DMS79 treated with DMSO at 0.1 percent for 48 hours (cell line): ENCODE results near the gene HEATR5A.

Source experiments
- DNase-seq: peaks from one replicate; lab custom pipeline; 2025; lab: John Stamatoyannopoulos, UW

HEATR5A gene

DNA sequence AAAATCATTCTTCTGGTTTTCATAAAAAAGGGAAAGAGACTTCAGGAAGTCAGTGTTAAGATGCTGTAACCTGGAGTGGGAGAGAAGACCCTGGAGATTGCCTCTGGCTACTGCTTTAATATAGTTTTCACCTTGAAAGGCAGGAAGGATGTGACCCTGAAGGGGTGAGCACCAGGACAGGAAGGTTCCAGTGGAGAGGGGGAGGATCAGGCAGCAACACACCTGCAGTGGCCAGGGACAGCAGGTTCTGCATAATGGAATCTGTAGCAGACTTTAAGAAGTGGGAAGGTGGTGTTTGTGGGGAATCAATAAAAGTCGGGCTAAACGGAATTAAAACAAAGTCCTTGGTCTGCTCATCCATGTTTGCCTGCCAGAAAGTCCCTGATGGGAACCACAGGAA lies 6.3 kb upstream of the HEATR5A start:
- DNase-seq: no peak

DNA sequence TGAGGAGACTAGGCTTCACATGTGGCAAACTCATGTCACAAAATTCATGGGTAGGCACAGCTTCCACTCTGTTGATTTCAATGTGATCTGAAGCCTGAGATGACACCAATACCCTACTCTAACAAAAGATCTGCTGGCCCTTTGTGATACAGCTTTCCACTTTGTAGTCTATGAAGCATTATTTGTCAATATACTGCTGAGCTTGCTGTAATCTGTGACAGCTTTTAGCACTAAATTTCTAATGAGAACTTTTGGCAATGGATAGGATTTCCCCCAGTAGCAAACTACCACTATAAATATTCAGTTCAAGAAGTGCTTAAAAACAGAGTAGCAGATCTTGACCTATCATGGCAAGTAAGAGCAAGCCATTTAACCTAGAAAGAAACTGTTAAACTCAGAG lies 5.6 kb upstream of the HEATR5A start:
- no peak for DNase-seq

DNA sequence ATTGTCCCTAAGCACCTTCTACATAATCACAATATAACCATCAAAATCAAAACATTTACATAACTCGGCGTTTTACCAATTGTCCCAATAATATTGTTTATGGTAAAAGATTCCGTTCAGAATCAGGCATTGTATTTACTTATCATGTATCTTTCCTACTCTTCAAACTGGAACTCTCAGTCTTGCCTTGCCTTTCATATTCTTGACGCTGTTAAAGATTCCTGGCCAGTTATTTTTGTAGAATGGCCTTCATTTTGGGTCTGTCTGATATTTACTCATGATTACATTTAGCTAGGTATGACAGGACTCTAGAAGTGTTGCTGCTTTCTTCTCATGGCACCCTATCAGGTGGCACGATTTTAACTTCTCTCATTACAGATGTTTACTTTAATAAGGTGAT lies 850 bp upstream of the HEATR5A start:
- DNase-seq: no peak

DNA sequence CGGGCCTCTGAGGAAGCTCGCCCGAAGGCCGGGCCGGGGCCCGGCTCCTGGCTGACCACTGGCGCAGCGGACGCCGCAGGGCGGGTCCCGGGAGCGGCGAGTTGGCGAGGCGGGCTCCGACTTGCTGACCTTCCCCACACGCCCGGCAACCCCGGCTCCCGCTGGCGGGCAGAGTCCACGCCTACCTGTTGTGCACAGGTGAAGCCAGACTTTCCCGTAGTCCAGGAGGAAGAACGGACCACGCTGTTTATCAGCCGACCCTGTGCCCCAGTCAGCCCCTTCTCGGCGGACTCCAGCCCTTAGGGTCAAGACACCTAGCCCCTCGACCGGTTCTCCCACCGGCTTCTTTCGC lies 407 bp downstream of the HEATR5A start:
- peak; percentile 71 for DNase-seq

DNA sequence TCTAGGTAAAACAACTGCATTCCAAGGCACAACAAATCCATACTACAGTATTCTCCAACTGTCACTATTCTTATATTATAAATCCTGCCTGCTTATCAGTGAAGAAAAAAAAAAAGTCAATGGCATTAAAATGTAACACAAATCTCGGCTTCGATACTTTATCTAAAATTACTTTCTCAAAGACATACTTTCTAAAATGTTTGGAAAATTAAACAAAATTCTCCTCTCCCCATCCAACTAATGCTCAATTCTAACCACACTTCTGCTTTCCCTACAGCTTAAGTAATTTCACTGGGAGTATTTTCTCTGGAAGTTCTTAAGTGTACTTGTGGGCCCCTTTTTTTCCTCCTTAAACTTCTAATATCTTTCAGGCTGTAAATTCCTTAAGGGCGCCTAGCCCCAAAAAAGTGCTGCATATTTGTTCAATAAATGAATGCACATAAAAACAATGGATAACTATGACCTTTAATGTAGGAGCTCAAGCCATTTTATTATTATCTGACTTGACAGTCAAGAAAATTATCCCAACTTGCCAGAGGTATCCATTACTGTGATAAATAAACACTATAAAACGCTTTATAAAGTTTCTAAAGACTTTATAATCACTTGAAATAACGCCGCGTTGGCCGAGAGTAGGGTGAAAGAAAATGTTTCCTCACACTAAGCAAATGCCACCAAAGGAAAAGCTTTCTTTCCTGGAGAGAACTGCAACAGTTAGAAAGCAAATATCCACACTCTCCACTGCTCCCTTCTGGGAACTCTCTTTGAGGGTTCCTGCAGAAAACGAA lies 977 bp downstream of the HEATR5A start:
- DNase-seq: peak; percentile 71

DNA sequence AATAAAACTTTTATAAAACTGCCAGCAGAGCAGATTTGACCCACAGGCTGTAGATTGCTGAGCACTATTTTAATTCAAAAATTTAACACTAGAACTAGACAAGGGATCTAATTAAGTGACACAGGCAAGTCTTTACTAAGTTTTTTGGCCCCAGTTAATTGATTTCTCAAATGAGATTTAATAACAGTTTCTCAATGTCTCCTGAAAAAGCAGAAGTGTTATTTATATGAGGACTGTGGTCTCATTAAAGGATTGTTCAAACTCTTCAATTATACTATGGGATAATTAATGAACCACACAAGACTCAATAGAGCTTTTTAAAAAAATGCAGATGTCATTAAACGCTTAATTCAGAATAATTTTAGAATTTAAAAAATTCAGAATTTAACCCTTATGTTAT lies 1.9 kb downstream of the HEATR5A start:
- DNase-seq: no peak

DNA sequence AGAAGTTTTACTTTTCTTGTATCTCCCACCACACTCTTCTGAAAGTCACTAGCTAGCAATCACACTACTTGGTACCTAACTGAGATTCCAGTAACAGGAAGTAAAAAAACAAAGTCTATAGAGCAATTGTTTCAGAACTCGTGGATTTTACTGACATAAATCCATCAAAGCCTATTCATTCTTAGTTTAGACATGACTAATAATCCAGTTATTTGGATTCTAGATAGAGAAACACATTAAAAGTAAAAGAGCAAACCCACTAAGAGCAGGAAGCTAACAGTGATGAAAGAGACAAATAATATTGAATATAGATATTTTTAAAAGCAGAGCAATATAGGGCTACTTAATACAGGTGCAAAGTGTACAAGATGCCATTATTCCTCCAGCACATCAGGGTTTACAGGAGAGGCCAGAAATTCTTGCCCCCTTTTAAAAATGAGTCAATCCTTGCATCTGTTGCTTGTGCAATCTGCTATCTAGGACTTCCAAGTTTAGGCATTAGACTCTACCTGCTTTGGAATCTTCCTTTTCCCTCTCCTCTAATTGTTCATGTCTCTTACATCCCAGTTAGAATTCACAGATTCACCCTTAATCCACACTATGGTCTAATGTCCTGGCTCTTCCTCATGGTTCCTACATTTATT lies 6.0 kb downstream of the HEATR5A start:
- DNase-seq: no peak

DNA sequence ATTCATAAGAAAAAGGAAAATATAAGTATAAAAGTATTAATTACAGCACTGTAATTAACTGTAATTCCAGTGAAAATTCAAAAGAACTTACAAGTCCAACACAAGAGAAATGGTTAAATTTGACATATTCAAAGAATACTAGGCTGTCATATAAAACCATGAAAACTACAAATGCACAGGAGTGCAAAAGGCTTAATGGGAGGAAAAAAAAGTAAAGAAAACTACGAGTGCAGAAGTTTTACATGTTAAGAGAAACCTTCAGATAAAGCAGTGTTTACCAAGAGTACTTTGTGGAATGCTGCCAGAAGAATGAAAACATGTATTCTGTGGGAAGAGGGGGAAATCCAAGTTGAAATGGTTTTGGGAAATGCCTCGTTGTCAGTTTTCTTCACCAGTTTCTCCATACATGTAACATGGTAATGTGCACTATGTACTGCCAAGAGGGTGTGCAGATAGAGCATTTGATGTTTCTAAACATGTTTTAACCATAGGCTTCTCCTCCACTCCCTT lies 9.1 kb downstream of the HEATR5A start:
- DNase-seq: no peak

DNA sequence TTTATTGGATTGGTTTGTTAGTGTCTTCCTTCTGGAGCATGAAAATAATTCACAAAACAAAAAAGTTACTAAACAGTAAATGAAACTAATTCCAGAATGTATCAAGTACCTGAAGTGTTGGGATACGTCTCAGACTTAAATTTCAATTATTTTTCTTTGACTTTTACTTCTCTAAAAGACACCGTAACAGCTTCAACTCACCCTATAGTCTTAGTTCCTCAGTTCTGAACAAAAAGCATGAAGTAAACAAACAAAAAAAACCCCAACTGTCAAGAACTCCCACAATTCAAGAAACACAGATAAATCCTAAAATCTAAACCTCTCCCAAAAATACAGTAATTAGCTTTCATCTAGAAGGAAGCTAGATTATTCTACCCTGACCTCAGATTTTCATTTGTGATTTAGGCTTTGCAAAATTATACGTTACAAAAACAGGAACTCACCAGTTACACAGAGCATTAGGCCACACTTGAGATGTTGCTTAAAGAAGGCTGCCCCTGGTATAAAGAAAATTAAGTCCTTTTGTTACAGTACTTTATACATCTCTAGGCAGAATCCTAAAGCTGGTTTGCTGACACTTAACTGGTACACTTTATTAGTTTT lies 10.2 kb downstream of the HEATR5A start:
- DNase-seq: no peak

DNA sequence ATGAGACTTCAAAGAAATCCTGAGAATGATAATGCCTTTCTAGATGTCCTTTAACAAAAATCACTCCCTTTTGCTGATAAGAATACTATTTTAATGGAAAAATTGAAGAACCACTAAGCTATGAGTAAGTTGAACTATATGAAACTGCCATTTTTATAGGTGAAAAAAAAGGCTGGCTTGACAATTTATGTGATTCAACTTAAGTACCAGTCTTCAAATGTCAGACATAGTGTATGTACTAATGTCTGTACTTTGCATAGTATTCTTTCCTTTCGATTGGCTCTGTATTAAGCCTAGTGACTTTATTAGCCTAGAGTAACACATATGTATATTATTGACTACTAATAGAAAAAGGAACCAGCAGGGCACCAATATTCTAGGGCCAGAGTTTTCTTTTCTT lies 11.9 kb downstream of the HEATR5A start:
- no peak for DNase-seq

DNA sequence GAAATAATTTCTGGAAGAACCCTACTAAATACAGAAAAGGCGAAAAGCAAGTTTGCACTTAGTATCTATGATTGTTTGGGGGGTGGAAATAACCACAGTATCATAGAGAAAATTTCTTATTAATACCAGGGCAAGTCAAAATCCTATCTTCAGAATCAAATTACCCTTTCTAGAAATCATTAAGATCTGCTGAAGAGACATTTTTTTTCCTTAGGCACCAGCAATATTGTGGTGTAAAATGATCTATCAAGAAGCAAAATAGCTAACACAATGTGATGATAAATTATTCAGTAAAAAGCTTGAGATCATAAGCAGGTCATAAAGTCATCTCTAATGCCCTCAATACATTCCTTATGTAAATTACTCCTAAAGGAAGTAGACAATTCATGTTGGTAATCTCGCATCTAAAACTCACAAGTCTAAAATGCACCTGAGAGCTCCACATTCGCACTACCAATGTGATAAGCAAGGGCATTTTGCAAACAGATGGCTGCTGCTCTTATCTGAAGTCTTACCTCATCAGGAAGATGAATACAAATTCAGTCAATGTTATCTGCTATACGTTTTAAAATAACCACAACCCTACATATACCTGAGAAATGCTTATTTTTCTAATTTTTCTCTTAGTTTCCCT lies 14.6 kb downstream of the HEATR5A start:
- DNase-seq: no peak

DNA sequence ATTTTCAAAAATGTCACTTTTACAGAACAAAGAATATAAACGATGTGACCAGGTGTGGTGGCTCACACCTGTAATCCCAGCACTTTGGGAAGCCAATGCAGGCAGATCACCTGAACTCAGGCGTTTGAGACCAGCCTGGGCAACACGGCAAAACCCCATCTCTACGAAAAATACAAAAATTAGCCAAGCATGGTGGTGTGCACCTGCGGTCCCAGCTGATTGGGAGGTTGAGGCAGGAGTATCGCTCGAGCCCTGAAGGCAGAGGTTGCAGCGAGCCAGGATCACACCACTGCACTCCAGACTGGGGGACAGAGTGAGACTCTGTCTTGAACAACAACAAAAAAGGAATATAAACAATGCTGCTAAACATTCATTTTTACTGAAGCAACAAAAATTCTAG lies 15.2 kb downstream of the HEATR5A start:
- no peak for DNase-seq

DNA sequence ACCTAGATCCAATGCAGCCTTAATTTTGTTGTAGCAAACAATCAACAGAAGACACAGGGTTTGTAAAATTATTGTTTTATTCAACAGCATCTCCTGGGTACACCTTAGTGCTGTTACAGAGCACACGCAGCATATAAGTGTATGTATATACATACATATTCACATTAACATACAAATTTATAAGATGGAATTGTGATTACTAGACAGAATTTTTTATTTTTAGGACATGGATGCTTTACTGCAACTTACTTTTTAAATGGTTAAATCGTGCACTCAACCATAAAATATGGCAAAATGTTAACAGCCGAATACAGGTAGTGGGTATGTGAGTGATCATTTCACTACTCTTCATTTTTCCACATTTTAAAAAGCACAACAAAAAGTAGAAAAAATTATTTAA lies 16.6 kb downstream of the HEATR5A start:
- DNase-seq: no peak

DNA sequence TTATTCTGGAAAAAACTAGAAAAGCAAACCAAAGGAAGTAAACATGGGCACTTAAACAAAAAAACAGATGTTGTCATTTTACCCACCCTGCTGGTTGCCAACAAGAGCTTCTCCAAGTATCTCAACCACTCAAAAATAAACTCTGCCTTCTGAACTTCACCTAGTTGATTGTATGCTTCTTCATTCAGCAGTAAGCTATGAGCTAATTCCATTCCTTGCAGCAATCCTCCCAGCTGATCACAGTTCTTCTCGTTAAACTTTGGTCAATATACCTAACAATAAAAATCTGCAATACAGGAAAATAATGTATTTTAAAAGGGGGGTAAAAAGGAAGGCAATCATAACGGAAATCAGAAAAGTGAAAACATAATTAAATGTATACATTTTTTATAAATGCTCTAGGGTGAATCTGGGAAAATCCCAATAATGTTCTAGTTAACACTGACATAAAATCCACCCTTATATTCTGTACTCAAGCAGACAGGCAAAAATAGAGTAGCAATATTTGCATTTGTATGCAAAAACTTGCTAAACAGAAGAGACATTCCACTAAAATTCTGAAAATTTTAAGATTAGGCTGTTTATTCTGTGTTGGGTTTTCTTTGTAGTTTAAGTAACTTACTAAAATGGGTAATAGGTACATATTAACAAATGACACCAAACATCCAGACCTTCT lies 17.4 kb downstream of the HEATR5A start:
- DNase-seq: no peak

DNA sequence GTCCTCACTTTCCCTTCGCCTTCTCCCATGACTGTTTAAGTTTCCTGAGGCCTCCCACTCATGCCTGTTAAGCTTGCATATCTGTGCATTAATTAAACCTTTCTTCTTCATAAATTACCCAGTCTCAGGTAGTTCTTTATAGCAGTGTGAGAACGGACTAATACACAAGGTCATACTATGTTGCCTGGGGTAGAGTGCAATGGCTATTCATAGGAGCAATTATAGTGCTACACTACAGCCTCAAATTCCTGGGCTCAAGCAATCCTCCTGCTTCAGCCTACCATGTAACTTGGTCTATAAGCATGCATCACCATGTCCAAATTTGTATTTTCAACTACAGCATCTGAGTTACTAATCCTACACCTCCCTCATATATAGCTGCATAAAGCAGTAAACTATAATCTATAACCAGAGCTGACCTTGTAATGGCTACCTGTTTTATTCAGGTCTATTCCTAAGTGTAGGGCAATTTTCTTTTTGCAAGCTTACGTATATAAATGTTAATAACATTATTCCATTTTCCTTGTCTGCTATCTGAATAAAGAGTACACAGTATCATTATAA lies 18.9 kb downstream of the HEATR5A start:
- DNase-seq: no peak

DNA sequence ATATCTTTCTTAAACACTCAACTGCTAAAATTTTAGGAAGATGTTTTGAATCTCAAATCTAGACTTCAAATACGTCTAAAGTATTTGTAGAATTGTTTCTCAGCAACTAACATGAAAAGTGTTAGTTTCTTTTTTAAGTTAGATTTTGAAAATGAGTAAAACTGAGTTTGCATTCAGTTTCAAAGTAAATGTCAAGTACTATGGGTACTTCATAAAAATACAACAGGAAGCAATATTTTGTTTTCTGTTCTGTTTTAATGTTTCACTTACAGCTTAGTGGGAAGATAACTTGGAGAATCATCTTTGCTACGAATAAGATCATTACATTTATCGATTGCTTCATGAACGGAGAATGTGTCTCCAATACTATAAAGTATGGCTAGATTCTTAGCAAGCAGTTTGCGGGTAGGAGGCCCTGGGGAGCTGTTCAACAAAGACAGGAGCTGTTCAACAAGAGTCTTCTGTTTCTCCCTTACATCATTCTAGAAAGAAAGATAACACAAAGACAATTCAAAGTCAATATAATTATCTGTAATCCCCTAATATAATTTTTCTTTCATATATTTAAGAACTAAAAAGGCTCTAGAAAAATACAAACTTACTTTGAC lies 20.2 kb downstream of the HEATR5A start:
- no peak for DNase-seq

DNA sequence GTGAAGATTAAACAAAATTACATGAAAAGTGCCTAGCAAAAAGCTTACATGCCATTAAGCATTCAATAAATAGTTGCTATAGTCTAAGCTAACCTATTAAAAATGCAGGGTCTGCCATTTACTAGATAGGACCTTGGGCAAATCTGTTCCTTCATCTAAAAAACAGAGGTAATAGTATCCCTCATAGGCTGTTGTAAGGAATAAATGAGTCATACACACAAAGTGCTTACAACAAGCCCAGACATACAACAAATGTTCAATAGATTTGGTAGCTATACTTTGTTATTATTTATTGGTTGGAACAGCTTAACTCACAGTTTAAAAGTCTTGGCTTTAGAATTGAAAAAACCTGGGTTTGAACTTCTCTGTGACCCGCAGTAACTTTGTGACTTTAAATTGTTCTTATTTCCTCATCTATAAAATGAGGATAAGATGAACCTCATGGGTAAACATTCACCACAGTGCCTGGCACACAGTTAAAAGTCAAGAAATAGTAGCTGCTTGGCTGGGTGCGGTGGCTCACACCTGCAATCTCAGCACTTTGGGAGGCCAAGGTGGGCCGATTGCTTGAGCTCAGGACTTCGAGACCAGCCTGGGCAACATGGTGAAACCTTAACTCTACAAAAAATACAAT lies 24.7 kb downstream of the HEATR5A start:
- DNase-seq: no peak

DNA sequence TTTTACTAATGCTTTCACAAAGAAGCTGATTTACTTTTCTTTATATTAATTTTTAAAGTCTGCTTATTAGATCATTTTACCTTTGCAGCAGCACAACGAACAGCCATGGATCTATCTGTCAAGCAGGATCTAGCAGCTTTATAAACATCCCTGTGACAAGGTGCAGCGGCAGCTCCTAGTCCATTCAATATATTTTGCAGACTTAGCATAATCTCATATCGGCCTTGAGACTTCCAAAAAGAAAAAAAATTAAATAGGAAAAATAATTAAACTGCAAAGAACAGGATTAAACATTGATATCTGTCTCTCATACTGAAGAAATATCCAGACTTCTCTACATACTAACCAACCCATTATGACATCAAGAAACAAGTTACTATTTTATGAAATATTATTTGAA lies 25.2 kb downstream of the HEATR5A start:
- no peak for DNase-seq

DNA sequence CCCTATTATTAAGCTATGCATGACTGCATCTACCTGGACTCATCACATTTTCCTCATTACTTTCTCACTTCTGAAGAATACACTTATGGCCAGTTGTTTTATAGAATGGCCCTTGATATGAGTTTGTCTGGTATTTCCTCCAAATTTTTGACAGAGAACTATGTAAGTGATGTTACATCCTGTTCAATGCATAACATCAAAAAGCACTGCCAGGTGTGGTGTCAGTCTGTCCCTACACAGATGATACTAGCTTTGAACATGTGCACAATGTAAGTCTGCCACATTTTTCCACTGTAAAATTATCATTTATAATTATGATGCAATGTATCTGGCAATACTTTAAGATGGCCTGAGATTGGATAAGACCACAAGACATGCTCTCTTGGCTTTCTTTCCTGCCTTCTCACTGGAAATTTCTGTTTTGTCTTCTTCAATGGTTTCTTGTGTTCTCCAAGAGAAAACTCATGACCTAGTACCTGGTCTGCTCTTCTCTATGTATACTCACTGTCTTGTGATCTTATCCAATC lies 28.3 kb downstream of the HEATR5A start:
- no peak for DNase-seq

DNA sequence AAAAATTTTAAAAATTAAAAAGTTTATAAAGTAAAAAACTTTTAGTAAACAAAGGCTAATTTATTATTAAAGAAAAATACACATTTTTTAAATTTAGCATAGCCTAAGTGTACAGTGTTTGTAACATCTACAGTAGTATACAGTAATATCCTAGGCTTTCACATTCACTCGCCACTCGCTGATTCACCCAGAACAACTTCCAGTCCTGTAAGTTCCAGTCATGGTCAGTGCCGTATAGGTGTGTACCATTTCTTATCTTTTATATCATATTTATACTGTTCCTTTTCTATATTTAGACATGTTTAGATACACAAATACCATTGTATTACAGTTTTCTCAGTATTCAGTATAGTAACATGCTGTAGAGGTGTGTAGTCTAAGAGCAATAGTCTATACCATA lies 28.9 kb downstream of the HEATR5A start:
- DNase-seq: no peak

DNA sequence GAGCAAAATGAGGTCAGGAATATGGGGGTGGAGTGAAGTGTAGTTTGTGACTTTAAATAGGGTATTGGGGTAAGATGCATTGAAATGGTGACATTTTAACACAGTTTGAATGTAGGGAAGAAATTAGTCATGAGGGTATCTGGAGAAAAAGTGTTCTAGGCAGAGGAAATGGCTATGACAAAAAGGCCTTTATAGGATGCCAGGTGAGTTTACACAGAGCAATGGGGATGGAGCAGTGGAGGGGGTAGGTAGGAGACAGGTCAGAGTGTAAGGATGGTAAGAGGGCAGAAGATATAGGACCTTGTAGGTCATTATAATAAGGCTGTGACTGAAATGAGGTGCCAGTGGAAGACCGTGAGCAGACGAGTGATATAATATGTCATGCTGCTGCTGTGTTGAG lies 30.4 kb downstream of the HEATR5A start:
- DNase-seq: no peak
